GM12878 (cell line): ENCODE data around the gene TCF7.

ENCODE experiments used
- BHLHE40 ChIP-seq, 2 experiments: fragments of 450-650 bp in 1 of 2; IDR thresholded peaks; 2 replicates each; pipeline ENCODE4 v1.6.1; 2011 to 2017; ENCODE audit warnings: low read depth in 2 of 2, borderline replicate concordance in 1 of 2, improper control_type of control experiment in 1 of 2, low read length in 1 of 2, mild to moderate bottlenecking in 1 of 2
- EP300 ChIP-seq, 2 experiments: fragments of 150-350 bp in 1 of 2; IDR thresholded peaks; 2 replicates each; pipeline ENCODE4 v1.6.1; 2011 to 2012; ENCODE audit warnings: low read depth in 2 of 2, low read length in 2 of 2, borderline replicate concordance in 1 of 2, improper control_type of control experiment in 1 of 2, inconsistent platforms in 1 of 2; ENCODE audit not compliant: control insufficient read depth in 1 of 2
- EZH2 ChIP-seq: IDR thresholded peaks from 2 replicates; pipeline ENCODE4 v1.6.1; 2012; ENCODE audit warnings: low read depth, mild to moderate bottlenecking, control low read depth, inconsistent platforms, low read length, borderline replicate concordance; ENCODE audit not compliant: control insufficient read depth
- JUNB ChIP-seq: IDR thresholded peaks from 2 replicates; pipeline ENCODE4 v1.6.1; 2016; ENCODE audit warnings: antibody characterized with exemption, mild to moderate bottlenecking
- MEF2A ChIP-seq: IDR thresholded peaks from 2 replicates; pipeline ENCODE4 v1.6.1; 2011; ENCODE audit warnings: low read depth, mild to moderate bottlenecking, low read length, moderate library complexity; ENCODE audit not compliant: insufficient read depth
- SUPT20H ChIP-seq: IDR thresholded peaks from 2 replicates; pipeline ENCODE4 v1.6.1; 2011; ENCODE audit warnings: low read depth, mild to moderate bottlenecking, low read length, moderate library complexity, borderline replicate concordance; ENCODE audit not compliant: control insufficient read depth
- TAF1 ChIP-seq: IDR thresholded peaks from 2 replicates; pipeline ENCODE4 v1.6.1; 2011; ENCODE audit warnings: mild to moderate bottlenecking, low read depth, low read length, borderline replicate concordance
- ZBED1 ChIP-seq: IDR thresholded peaks from 2 replicates; pipeline ENCODE4 v1.6.1; 2016; ENCODE audit warnings: borderline replicate concordance
- ZSCAN29 ChIP-seq: fragments of 450-650 bp; IDR thresholded peaks from 2 replicates; pipeline ENCODE4 v1.6.1; 2017; ENCODE audit warnings: mild to moderate bottlenecking, moderate library complexity
- TF ChIP-seq, protein P1 (sequence below): fragments of 450-650 bp; IDR thresholded peaks from 2 replicates; pipeline ENCODE4 v1.6.1; 2016; ENCODE audit warnings: mild to moderate bottlenecking
- TF ChIP-seq, protein P2 (sequence below): IDR thresholded peaks from 2 replicates; pipeline ENCODE4 v1.6.1; 2011; ENCODE audit warnings: low read depth, low read length, improper control_type of control experiment, borderline replicate concordance
- TF ChIP-seq, protein P3 (sequence below): fragments of 450-650 bp; IDR thresholded peaks from 2 replicates; pipeline ENCODE4 v1.6.1; 2016; ENCODE audit warnings: mild to moderate bottlenecking

DNA sequence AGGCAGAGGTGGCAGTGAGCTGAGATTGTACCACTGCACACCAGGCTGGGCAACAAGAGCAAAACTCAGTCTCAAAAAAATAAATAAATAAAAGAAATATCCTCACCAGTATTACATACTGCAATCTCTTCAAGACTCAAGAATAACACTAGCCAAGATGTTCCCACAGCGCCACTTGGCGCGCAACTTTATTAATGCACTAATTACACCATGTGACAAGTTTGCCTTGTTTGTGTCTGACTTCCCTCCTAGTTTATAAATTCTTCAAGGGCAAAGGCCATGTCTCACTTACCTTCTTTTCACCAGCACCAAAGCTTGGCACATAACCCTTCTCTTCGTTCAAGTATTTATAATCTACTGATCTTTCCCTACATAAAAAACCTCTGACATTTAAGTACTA lies 57.5 kb downstream of the TCF7 start:
- no peak for TF ChIP-seq EZH2
- TF ChIP-seq JUNB, result no peak
- TF ChIP-seq, protein P1, sequence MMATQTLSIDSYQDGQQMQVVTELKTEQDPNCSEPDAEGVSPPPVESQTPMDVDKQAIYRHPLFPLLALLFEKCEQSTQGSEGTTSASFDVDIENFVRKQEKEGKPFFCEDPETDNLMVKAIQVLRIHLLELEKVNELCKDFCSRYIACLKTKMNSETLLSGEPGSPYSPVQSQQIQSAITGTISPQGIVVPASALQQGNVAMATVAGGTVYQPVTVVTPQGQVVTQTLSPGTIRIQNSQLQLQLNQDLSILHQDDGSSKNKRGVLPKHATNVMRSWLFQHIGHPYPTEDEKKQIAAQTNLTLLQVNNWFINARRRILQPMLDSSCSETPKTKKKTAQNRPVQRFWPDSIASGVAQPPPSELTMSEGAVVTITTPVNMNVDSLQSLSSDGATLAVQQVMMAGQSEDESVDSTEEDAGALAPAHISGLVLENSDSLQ, result no peak
- no peak for TF ChIP-seq ZSCAN29
- no peak for TF ChIP-seq ZBED1
- no peak for TF ChIP-seq BHLHE40 (IDR thresholded peaks at IDR 0.05; ENCODE audit: borderline replicate concordance in 1 of 2, low read depth in 2 of 2, low read length in 1 of 2)
- TF ChIP-seq, protein P2, sequence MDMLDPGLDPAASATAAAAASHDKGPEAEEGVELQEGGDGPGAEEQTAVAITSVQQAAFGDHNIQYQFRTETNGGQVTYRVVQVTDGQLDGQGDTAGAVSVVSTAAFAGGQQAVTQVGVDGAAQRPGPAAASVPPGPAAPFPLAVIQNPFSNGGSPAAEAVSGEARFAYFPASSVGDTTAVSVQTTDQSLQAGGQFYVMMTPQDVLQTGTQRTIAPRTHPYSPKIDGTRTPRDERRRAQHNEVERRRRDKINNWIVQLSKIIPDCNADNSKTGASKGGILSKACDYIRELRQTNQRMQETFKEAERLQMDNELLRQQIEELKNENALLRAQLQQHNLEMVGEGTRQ, result no peak
- TF ChIP-seq MEF2A, result no peak
- TF ChIP-seq EP300 (IDR thresholded peaks at IDR 0.05; ENCODE audit: borderline replicate concordance in 1 of 2, control insufficient read depth in 1 of 2, low read depth in 2 of 2, low read length in 2 of 2), result no peak
- TF ChIP-seq, protein P3, sequence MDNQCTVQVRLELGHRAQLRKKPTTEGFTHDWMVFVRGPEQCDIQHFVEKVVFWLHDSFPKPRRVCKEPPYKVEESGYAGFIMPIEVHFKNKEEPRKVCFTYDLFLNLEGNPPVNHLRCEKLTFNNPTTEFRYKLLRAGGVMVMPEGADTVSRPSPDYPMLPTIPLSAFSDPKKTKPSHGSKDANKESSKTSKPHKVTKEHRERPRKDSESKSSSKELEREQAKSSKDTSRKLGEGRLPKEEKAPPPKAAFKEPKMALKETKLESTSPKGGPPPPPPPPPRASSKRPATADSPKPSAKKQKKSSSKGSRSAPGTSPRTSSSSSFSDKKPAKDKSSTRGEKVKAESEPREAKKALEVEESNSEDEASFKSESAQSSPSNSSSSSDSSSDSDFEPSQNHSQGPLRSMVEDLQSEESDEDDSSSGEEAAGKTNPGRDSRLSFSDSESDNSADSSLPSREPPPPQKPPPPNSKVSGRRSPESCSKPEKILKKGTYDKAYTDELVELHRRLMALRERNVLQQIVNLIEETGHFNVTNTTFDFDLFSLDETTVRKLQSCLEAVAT, result no peak
- no peak for TF ChIP-seq TAF1
- no peak for TF ChIP-seq SUPT20H
